Adrenal gland (tissue), 5 donors: ENCODE data around the gene CD72.

Experiments used
- POLR2A ChIP-seq, 2 donors: fragments of 450-650 bp; IDR thresholded peaks; one replicate each; pipeline ENCODE4 v1.6.1; 2017; ENCODE audit warnings: antibody characterized with exemption in 2 of 2, mild to moderate bottlenecking in 2 of 2, moderate library complexity in 1 of 2
- TF ChIP-seq, protein P1 (sequence below), 6 experiments: fragments of 450-650 bp in 4 of 6; fragments of 200-600 bp in 2 of 6; sonication (generic) in 1 of 6; IDR thresholded peaks; 1 replicate in 5 of 6; 2 replicates in 1 of 6; pipeline versions ENCODE4 v1.5.1 to v1.8.0; 2016 to 2021; ENCODE audit warnings: antibody characterized with exemption in 6 of 6, mild to moderate bottlenecking in 2 of 6, moderate library complexity in 1 of 6
- donor health status: DM: no; HTN: no; CAD: no.

DNA sequence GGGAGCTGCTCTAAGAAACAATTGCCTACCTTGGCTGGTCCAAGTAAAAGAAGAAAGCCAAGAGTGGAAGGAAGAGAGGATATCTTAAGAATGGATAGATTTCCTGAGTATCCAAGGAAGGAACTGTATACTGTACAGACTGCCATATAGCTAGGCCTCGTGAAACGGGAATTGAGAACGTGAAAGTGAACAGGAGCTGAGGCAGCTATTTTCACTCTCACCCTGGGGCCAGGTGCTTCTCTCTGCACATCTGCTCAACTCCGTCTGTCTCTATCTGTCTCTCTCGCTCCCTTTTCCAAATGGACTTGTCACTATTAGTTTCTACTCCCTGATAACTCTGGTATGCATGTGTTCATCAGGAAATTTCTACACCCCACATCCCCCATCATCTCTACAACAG, 49.0 kb downstream of the CD72 start:
- TF ChIP-seq POLR2A (IDR thresholded peaks at IDR 0.05), result no peak
- TF ChIP-seq, protein P1, sequence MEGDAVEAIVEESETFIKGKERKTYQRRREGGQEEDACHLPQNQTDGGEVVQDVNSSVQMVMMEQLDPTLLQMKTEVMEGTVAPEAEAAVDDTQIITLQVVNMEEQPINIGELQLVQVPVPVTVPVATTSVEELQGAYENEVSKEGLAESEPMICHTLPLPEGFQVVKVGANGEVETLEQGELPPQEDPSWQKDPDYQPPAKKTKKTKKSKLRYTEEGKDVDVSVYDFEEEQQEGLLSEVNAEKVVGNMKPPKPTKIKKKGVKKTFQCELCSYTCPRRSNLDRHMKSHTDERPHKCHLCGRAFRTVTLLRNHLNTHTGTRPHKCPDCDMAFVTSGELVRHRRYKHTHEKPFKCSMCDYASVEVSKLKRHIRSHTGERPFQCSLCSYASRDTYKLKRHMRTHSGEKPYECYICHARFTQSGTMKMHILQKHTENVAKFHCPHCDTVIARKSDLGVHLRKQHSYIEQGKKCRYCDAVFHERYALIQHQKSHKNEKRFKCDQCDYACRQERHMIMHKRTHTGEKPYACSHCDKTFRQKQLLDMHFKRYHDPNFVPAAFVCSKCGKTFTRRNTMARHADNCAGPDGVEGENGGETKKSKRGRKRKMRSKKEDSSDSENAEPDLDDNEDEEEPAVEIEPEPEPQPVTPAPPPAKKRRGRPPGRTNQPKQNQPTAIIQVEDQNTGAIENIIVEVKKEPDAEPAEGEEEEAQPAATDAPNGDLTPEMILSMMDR (IDR thresholded peaks at IDR 0.05), result no peak
